Dendritic cell treated with granulocyte-macrophage colony-stimulating factor and Interleukin-4, amounts not matched to agents 40 ng/mL and 50 ng/mL, for 4 days (primary cell): ENCODE measurements around the gene G6PD.
"Not testable (repeated sequence)": the region's sequence is repeated elsewhere in the genome, so short reads cannot be mapped to it uniquely, and the experiment has no call there.

Experiments
- H3K27ac Mint-ChIP-seq: one replicate; pipeline ENCODE4 v1.8.0; 2022; ENCODE audit warnings: mild to moderate bottlenecking, mixed read lengths
- H3K27me3 Mint-ChIP-seq: one replicate; pipeline ENCODE4 v1.8.0; 2022; ENCODE audit warnings: mild to moderate bottlenecking, mixed read lengths
- H3K36me3 Mint-ChIP-seq: one replicate; pipeline ENCODE4 v1.8.0; 2022; ENCODE audit warnings: low read depth, mixed read lengths
- H3K4me1 Mint-ChIP-seq: one replicate; pipeline ENCODE4 v1.8.0; 2022; ENCODE audit warnings: low read depth, mixed read lengths
- H3K4me3 Mint-ChIP-seq: one replicate; pipeline ENCODE4 v1.8.0; 2022; ENCODE audit warnings: mild to moderate bottlenecking, moderate library complexity, mixed read lengths
- H3K9me3 Mint-ChIP-seq: one replicate; pipeline ENCODE4 v1.8.0; 2022; ENCODE audit warnings: mixed read lengths
- intact Hi-C: fragments of 100-400 bp; cut with micrococcal nuclease; formaldehyde crosslinking; loops from one replicate; pipeline ENCODE4 v1.15.0; 2022

G6PD gene

GRCh38 chrX:154558060-154558690 lies 11.5 kb upstream of the G6PD start:
- H3K4me1 Mint-ChIP-seq, H3K27ac Mint-ChIP-seq, H3K27me3 Mint-ChIP-seq, intact Hi-C loops, H3K9me3 Mint-ChIP-seq, H3K4me3 Mint-ChIP-seq: not testable (repeated sequence)
- peaks cover 28% of the 10 kb centered on the region for H3K36me3 Mint-ChIP-seq

GRCh38 chrX:154552112-154552806 lies 5.6 kb upstream of the G6PD start:
- H3K27me3 Mint-ChIP-seq, H3K9me3 Mint-ChIP-seq, intact Hi-C loops, H3K4me3 Mint-ChIP-seq: not testable (repeated sequence)
- Mint-ChIP-seq H3K36me3 (peaks cover 72% of the 10 kb centered on the region), H3K27ac (peak overlapping the region; percentile 34), H3K4me1 (peaks cover 39% of the 10 kb centered on the region)

DNA sequence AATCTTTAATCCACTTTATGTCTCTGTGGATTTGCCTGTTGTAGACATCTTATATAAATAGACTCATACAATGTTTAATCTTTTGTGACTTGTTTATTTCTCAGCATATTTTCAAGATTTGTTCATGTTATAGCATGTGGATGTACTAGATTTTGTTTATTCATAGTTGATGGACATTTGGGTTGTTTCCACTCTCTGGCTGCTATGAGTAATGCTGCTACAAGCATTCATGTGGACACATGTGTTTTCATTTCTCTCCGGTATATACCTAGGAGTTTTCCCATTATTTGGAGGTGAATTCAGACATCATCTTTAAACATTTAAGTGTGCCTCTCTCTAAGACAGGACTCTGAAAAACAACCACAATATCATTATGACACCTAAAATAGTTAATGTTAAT lies 3.1 kb upstream of the G6PD start:
- Mint-ChIP-seq H3K27ac (no peak overlapping the region), H3K27me3 (no peaks in the 10 kb centered on the region), H3K4me1 (peaks cover 54% of the 10 kb centered on the region), H3K4me3 (no peak overlapping the region), H3K9me3 (no peaks in the 10 kb centered on the region), H3K36me3 (peaks cover 74% of the 10 kb centered on the region)
- intact Hi-C loops = no loop called here

- Mint-ChIP-seq H3K36me3 (peaks cover 64% of the 10 kb centered on the region), H3K27me3 (no peaks in the 10 kb centered on the region), H3K4me1 (peaks cover 56% of the 10 kb centered on the region), H3K9me3 (no peaks in the 10 kb centered on the region), H3K27ac (peak overlapping the region; percentile 94), H3K4me3 (peak overlapping the region; percentile 87)
- intact Hi-C loops = no loop called here
Measured at GRCh38 chrX:154548028-154548316, 1.3 kb upstream of the G6PD start.

DNA sequence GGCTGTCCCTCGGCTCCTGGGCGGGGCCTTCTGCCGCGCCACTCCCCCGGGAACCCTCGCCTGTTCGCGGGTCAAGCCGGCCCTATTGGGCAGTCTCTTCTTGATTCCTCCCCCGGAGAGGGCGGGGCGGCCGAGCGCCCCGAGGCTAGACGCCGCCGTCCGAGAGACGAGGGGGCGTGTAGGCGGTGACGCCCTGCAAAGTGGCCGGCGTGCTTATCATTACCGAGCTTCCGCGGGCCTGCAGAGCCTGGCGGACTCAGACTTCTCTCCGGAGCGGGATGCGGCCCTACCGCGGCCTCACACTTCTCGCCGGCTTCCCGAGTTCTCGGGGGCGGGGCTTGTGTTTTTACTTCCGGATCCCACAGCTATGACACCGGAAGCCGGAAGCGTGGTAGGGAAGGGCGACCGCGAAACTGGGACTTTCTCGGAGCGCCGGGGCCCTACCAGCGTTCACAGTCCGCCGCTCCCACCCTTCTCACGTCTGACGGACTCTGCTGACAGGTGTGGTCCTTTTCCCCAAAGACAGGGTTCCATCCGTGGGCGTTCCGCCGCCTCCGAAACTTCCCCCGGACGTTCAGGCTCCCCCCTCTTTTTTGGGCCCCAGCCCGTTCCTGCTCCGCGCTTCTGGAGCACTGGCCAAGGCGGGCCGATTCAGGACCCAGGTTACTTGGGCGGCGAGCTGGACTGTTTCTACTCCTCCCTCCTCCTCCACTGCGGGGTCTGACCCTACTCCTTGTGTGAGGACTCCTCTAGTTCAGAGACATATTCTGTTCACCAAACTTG lies 790 bp upstream of the G6PD start, which contains the start of gene IKBKG:
Gene IKBKG (plus strand): TSS at position 376 of the 783 bp plus-strand sequence. CDS start 4,383 bp downstream, outside the sequence.
- no peaks in the 10 kb centered on the region for H3K27me3 Mint-ChIP-seq
- intact Hi-C loops = no loop called here
- peaks cover 66% of the 10 kb centered on the region for H3K36me3 Mint-ChIP-seq
- peak within 1 kb of the TSS; percentile 94 for H3K27ac Mint-ChIP-seq
- no peaks in the 10 kb centered on the region for H3K9me3 Mint-ChIP-seq
- H3K4me1 Mint-ChIP-seq = peaks cover 59% of the 10 kb centered on the region
- peak within 1 kb of the TSS; percentile 87 for H3K4me3 Mint-ChIP-seq

DNA sequence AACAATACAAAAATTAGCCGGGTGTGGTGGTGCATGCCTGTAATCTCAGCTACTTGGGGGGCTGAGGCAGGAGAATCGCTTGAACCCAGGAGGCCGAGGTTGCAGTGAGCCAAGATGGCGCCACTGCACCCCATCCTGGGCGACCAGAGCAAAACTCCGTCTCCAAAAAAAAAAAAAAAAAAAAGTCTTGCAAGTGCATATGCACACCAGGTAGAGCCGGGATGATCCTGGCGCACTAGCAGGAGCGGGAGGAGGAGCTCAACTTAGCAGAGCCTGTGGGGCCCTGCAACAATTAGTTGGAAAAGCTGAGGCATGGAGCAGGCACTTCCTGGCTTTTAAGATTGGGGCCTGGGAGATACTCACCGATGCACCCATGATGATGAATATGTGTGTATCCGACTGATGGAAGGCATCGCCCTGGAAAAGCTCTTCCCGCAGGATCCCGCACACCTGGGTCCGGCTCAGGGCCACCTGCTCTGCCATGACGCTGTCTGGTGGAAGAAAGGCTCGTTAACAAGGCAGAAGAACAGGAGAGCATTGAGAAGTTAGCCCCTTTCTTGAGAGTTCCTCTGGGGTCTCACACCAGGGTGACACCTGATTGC lies 872 bp downstream of the G6PD start:
- intact Hi-C loops = no loop called here
- peak overlapping the region; percentile 94 for H3K27ac Mint-ChIP-seq
- no peaks in the 10 kb centered on the region for H3K9me3 Mint-ChIP-seq
- peaks cover 62% of the 10 kb centered on the region for H3K4me1 Mint-ChIP-seq
- H3K27me3 Mint-ChIP-seq = no peaks in the 10 kb centered on the region
- peak overlapping the region; percentile 82 for H3K4me3 Mint-ChIP-seq
- H3K36me3 Mint-ChIP-seq = peaks cover 65% of the 10 kb centered on the region

GRCh38 chrX:154542723-154543424 lies 3.8 kb downstream of the G6PD start:
- Mint-ChIP-seq H3K4me3 (peak overlapping the region; percentile 74), H3K4me1 (peaks cover 60% of the 10 kb centered on the region), H3K27ac (peak overlapping the region; percentile 94), H3K27me3 (no peaks in the 10 kb centered on the region), H3K36me3 (peaks cover 70% of the 10 kb centered on the region), H3K9me3 (no peaks in the 10 kb centered on the region)
- intact Hi-C loops = no loop called here

DNA sequence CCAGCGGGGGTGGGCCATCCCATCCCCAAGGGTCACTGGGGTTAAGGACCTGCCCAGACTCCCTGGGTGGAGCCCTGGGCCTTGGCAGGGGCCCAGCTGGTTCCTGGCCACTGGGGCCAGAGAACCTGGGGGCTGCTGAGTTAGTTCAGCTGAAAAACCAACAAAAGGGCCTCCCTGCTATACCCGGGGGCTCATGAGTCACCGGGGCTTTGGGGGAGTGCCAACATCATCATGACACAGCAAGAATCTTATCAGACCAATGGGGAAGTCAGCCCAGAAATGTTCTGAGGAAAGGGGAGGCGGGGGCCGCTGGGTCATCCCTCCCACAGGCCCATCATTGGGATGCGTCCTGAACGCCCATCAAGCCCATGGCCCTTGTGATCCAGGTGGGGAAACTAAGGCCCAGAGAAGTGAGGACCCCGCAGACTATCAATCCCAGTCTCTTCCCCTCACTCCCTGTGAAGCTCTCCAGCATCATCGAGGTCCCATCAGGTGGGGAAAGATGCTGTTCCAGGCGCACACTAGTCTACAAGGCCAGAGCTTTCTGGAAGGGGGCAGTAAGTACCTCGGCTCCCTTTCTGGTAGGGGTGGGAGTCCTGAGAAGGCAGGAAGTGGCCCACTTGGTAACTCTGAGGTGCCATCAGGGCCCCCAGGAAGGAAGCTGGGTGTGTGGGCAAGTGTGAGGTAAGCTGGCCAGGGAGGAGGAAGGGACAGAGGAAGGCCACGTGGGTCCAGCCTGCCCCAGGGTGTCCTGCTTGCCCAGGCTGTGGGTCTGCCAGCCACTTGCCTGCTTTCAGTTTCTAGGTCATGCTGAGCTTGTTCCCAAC lies 4.5 kb downstream of the G6PD start:
- H3K27me3 Mint-ChIP-seq = no peaks in the 10 kb centered on the region

DNA sequence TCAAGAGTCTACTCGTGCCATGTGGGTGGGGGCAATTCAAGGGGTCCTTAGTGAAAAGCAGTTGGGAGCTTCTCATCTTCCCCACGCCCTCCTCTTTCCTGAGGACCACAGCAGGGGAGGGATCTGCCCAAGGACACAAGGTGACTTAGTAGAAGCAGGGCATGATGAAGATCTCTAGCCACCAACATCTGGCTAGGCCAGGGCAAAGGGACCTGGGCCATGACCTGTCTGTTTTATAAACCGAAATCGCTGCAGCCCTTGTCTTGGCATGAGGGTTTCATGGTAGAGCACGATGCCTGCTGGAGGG lies 5.1 kb downstream of the G6PD start:
- H3K4me3 Mint-ChIP-seq = peak overlapping the region; percentile 74
- peaks cover 59% of the 10 kb centered on the region for H3K4me1 Mint-ChIP-seq
- H3K36me3 Mint-ChIP-seq = peaks cover 74% of the 10 kb centered on the region
- H3K9me3 Mint-ChIP-seq = no peaks in the 10 kb centered on the region
- H3K27me3 Mint-ChIP-seq = no peaks in the 10 kb centered on the region
- peak overlapping the region; percentile 94 for H3K27ac Mint-ChIP-seq
- intact Hi-C loops = no loop called here

More for the DNA sequence above, 4.5 kb downstream of the G6PD start:
- intact Hi-C loops = no loop called here
- Mint-ChIP-seq H3K36me3 (peaks cover 70% of the 10 kb centered on the region), H3K27ac (peak overlapping the region; percentile 94), H3K4me3 (peak overlapping the region; percentile 74), H3K9me3 (no peaks in the 10 kb centered on the region), H3K4me1 (peaks cover 59% of the 10 kb centered on the region)

DNA sequence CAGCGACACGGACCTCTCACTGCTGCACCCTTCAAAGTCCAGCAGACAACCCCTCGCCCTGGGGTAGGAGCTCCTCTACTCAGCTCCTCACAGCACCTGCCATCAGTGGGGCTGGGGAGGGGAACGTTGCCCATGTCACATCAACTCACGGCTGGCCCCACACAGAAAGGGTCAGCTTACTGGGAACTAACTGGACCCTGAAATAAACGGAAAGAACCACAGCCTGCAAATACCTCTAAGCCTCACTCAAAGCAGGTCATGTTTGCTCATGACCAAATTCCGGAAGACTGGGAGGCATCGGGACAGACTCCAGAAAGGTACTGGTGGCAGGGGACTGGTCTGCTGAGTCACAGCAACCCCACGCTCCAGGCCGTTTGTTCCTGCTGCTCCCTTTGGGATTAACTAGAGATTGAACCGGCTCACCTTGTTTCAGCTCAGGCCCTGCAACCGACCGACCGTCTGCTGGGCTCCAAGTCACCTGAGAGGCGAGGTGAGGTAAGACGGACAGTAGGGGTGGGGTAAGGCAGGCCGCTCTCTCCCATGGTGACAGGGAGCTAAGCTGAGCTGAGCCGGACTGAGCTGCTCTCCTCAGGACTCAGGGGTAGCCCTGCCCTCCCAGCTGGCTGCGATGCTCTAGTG lies 5.6 kb downstream of the G6PD start:
- H3K4me3 Mint-ChIP-seq = no peak overlapping the region
- H3K27ac Mint-ChIP-seq = peak overlapping the region; percentile 94
- H3K4me1 Mint-ChIP-seq = peaks cover 55% of the 10 kb centered on the region
- no peaks in the 10 kb centered on the region for H3K9me3 Mint-ChIP-seq
- intact Hi-C loops = no loop called here
- no peaks in the 10 kb centered on the region for H3K27me3 Mint-ChIP-seq
- H3K36me3 Mint-ChIP-seq = peaks cover 78% of the 10 kb centered on the region

DNA sequence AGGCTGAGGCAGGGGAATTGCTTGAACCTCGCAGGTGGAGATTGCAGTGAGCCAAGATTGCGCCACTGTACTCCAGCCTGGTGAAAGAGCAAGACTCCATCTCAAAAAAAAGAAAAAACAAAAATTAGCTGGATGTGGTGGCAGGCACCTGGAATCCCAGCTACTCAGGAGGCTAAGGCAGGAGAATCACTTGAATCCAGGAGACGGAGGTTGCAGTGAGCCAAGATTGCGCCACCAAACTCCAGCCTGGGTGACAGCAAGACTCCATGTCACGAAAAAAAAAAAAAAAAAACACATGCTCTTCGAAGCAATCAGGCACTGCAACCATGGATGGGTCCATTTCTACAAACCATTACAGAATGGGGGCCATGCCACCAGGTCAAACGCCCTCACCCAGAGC lies 6.3 kb downstream of the G6PD start:
- H3K27me3 Mint-ChIP-seq, intact Hi-C loops, H3K4me3 Mint-ChIP-seq, H3K9me3 Mint-ChIP-seq: not testable (repeated sequence)
- Mint-ChIP-seq H3K4me1 (peaks cover 52% of the 10 kb centered on the region), H3K36me3 (peaks cover 78% of the 10 kb centered on the region), H3K27ac (peak overlapping the region; percentile 94)

DNA sequence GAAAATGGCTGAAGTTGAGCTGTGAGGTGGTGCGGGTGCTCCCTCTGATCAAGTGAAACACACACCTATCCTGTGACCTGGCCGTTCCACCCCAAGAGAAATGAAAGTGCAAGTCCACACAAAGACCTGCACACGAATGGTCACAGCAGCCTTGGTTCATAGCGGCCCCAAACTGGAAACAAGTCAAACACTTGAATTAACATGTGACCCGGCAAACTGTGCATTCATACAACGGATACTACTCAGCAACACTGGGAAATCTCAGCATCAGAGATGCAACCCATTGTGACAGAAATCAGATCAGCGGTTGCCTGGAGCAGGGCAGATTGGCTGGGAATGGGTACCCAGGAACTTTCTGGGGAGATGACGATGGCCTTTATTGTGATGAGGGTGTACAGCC lies 7.6 kb downstream of the G6PD start:
- Mint-ChIP-seq H3K9me3 (no peaks in the 10 kb centered on the region), H3K27ac (peak overlapping the region; percentile 20), H3K4me1 (peaks cover 54% of the 10 kb centered on the region), H3K36me3 (peaks cover 78% of the 10 kb centered on the region), H3K27me3 (no peaks in the 10 kb centered on the region), H3K4me3 (no peak overlapping the region)
- intact Hi-C loops = no loop called here

DNA sequence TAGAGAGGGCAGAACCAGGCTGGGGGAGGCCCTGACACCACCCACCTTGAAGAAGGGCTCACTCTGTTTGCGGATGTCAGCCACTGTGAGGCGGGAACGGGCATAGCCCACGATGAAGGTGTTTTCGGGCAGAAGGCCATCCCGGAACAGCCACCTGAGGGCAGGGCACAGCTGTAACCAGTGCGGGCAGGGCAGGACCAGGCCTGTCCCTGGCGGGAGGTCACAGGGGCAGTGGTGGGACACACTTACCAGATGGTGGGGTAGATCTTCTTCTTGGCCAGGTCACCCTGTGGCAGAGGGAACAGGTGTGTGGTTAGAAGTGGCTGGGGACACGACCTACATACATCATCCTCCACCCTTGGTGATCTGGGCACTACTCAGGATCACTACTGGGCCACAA lies 10.8 kb downstream of the G6PD start:
- H3K4me3 Mint-ChIP-seq = no peak overlapping the region
- intact Hi-C loops = no loop called here
- H3K9me3 Mint-ChIP-seq = no peaks in the 10 kb centered on the region
- H3K27me3 Mint-ChIP-seq = no peaks in the 10 kb centered on the region
- H3K36me3 Mint-ChIP-seq = peaks cover 91% of the 10 kb centered on the region
- no peak overlapping the region for H3K27ac Mint-ChIP-seq
- H3K4me1 Mint-ChIP-seq = peaks cover 30% of the 10 kb centered on the region
